HepG2 (cell line): Measurements from ENCODE around the gene IL32. TPM values are rescaled to one million over a fixed set of nuclear protein-coding genes. Genes with fewer than 3 reads are reported as not detected.

Experiments used
- ARID4A ChIP-seq: sonication (generic); formaldehyde crosslinking; IDR thresholded peaks from 2 replicates; pipeline ENCODE4 v1.5.0; 2020; ENCODE audit warnings: mild to moderate bottlenecking, missing genetic modification reagents, borderline replicate concordance
- ATF2 ChIP-seq: sonication (generic); formaldehyde crosslinking; IDR thresholded peaks from 2 replicates; pipeline ENCODE4 v1.4.0; 2020; ENCODE audit warnings: missing genetic modification reagents
- FIP1L1 ChIP-seq: fragments of 200-400 bp; formaldehyde crosslinking; IDR thresholded peaks from 2 replicates; pipeline ENCODE4 v1.6.1; 2018; ENCODE audit warnings: low read depth, mild to moderate bottlenecking, low read length, moderate library complexity, borderline replicate concordance; ENCODE audit not compliant: insufficient read depth
- IKZF1 ChIP-seq: fragments of 450-650 bp; IDR thresholded peaks from 2 replicates; pipeline ENCODE4 v1.7.1; 2016
- KDM6A ChIP-seq: IDR thresholded peaks from 2 replicates; pipeline ENCODE4 v1.6.1; 2016; ENCODE audit warnings: low read depth
- KLF12 ChIP-seq: sonication (generic); formaldehyde crosslinking; IDR thresholded peaks from 2 replicates; pipeline ENCODE4 v1.4.0; 2020; ENCODE audit warnings: missing genetic modification reagents, borderline replicate concordance
- MAX ChIP-seq: IDR thresholded peaks from 2 replicates; pipeline ENCODE4 v1.6.1; 2012; ENCODE audit warnings: inconsistent platforms
- NFKB2 ChIP-seq: sonication (generic); formaldehyde crosslinking; IDR thresholded peaks from 2 replicates; pipeline ENCODE4 v1.4.0; 2020; ENCODE audit warnings: missing genetic modification reagents, borderline replicate concordance
- NKX3-1 ChIP-seq: sonication (generic); formaldehyde crosslinking; IDR thresholded peaks from 2 replicates; pipeline ENCODE4 v1.5.0; 2020; ENCODE audit warnings: missing genetic modification reagents
- PITX1 ChIP-seq: sonication (generic); formaldehyde crosslinking; IDR thresholded peaks from 2 replicates; pipeline ENCODE4 v1.5.1; 2020; ENCODE audit warnings: mild to moderate bottlenecking, missing genetic modification reagents
- RFX3 ChIP-seq: IDR thresholded peaks from 2 replicates; pipeline ENCODE4 v1.6.1; 2016; ENCODE audit warnings: missing biosample characterization, missing genetic modification reagents
- SIN3A ChIP-seq: IDR thresholded peaks from 2 replicates; pipeline ENCODE4 v1.6.1; 2011; ENCODE audit warnings: low read depth, mild to moderate bottlenecking, control low read depth, low read length, borderline replicate concordance
- SPEN ChIP-seq: sonication (generic); formaldehyde crosslinking; IDR thresholded peaks from 2 replicates; pipeline ENCODE4 v1.5.1; 2020; ENCODE audit warnings: low read depth, mild to moderate bottlenecking, missing genetic modification reagents
- ZBTB3 ChIP-seq: sonication (generic); formaldehyde crosslinking; IDR thresholded peaks from 2 replicates; pipeline ENCODE4 v1.4.0; 2020; ENCODE audit warnings: low read depth, mild to moderate bottlenecking, moderate library complexity, missing genetic modification reagents, borderline replicate concordance
- ZBTB7A ChIP-seq: sonication (generic); formaldehyde crosslinking; IDR thresholded peaks from 2 replicates; pipeline ENCODE4 v1.8.0; 2022; ENCODE audit warnings: mild to moderate bottlenecking, missing genetic modification reagents
- ZNF619 ChIP-seq: sonication (generic); formaldehyde crosslinking; IDR thresholded peaks from 2 replicates; pipeline ENCODE4 v1.4.0; 2020; ENCODE audit warnings: mild to moderate bottlenecking, missing genetic modification reagents
- ZNF674 ChIP-seq: sonication (generic); formaldehyde crosslinking; IDR thresholded peaks from 2 replicates; pipeline ENCODE4 v1.5.0; 2020; ENCODE audit warnings: low read depth, mild to moderate bottlenecking, missing genetic modification reagents
- ZNF761 ChIP-seq: sonication (generic); formaldehyde crosslinking; conservative IDR thresholded peaks from 2 replicates; pipeline ENCODE4 v1.4.0; 2020; ENCODE audit warnings: mild to moderate bottlenecking, missing genetic modification reagents
- ZNF776 ChIP-seq: sonication (generic); formaldehyde crosslinking; IDR thresholded peaks from 2 replicates; pipeline ENCODE4 v1.4.0; 2020; ENCODE audit warnings: mild to moderate bottlenecking, missing genetic modification reagents
- polyA plus RNA-seq, 8 experiments: library from polyadenylated mRNA; depleted of rRNA in 3 of 8; stranded (reverse) in 7 of 8; unstranded in 1 of 8; fragments of >200 nt; fragmentation: Illumina TruSeq in 4 of 8; extraction: Trizol in 4 of 8; gene quantifications; 2 replicates each; pipeline versions ENCODE4 v1.2.1 to v1.2.3, GENCODE V29; 2011 to 2016; ENCODE audit warnings: low read depth in 4 of 8, missing spikeins in 1 of 8, mixed read lengths in 1 of 8; ENCODE audit not compliant: insufficient read depth in 1 of 8
- total RNA-seq, 5 experiments: library from RNA; depleted of rRNA; stranded (reverse); fragments of >200 nt; fragmentation: Illumina TruSeq; extraction: Trizol; gene quantifications; 2 replicates each; pipeline ENCODE4 v1.2.3, GENCODE V29; 2016; ENCODE audit warnings: low read depth in 1 of 5
- TF ChIP-seq, protein P1 (sequence below): sonication (generic); formaldehyde crosslinking; IDR thresholded peaks from 2 replicates; pipeline ENCODE4 v1.5.0; 2020; ENCODE audit warnings: mild to moderate bottlenecking, missing genetic modification reagents
- TF ChIP-seq, protein P2 (sequence below): sonication (generic); formaldehyde crosslinking; IDR thresholded peaks from 2 replicates; pipeline ENCODE4 v1.5.0; 2020; ENCODE audit warnings: missing genetic modification reagents

IL32 gene
- total and polyA plus RNA-seq, 2 of the 13 experiments (the other 11 are each of a cell fraction or from before 2014, with no cell fraction given), result 115 to 165 TPM

DNA sequence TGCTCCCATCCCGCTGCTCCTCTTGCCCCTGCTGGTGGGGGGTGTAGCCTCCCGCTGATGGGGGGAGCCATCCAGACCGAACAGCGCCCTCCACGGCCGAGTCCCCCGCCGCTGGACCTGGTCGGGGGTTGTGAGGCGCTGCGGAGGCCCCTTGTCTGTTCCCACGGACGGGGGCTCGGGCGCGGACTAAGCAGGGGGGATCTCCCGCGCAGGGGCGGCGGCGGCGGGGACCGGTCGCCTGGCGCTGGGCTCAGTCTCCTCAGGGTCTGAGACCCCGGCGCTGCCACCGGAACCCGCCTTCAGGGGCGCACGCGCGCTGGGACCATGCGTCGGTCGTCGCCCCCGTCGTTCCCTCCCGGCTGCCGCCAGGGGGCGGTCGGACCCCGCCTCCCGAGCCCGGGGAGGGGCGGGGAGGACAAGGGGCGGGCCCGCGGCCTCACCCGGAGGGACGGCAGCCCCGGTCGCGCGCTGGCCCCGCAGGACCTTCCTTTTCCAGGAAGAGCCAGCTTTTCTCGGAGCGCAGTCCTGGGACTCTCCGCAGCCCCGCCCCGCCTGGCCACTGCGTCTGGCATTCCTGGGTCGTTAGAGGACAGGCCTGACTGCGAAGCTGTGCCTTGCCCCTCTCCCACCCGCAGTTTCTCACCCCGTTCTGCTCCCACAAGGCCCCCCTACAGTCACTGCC, 6.3 kb upstream of the IL32 start (continued):
- TF ChIP-seq, protein P1, sequence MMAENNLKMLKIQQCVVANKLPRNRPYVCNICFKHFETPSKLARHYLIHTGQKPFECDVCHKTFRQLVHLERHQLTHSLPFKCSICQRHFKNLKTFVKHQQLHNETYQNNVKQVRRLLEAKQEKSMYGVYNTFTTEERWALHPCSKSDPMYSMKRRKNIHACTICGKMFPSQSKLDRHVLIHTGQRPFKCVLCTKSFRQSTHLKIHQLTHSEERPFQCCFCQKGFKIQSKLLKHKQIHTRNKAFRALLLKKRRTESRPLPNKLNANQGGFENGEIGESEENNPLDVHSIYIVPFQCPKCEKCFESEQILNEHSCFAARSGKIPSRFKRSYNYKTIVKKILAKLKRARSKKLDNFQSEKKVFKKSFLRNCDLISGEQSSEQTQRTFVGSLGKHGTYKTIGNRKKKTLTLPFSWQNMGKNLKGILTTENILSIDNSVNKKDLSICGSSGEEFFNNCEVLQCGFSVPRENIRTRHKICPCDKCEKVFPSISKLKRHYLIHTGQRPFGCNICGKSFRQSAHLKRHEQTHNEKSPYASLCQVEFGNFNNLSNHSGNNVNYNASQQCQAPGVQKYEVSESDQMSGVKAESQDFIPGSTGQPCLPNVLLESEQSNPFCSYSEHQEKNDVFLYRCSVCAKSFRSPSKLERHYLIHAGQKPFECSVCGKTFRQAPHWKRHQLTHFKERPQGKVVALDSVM, result peak; percentile 78
- TF ChIP-seq ZNF674 (no peak), KDM6A (CRISPR knock-in tag) (no peak), SPEN (peak; percentile 65), NFKB2 (CRISPR knock-in tag) (0 out of 2 replicates have a peak, but pooled peaks have one; percentile 40), MAX (peak; percentile 30; the same call in 1 of the 2 replicates), ZBTB7A (CRISPR knock-in tag) (peak; percentile 89), ZNF776 (0 out of 2 replicates have a peak, but pooled peaks have one; percentile 31), NKX3-1 (CRISPR knock-in tag) (0 out of 2 replicates have a peak, but pooled peaks have one; percentile 17), ATF2 (0 out of 2 replicates have a peak, but pooled peaks have one; percentile 30), RFX3 (no peak), IKZF1 (no peak), FIP1L1 (no peak), PITX1 (CRISPR knock-in tag) (peak; percentile 47; the same call in 1 of the 2 replicates), SIN3A (peak; percentile 41; the same call in 1 of the 2 replicates), KLF12 (CRISPR knock-in tag) (peak; percentile 77; the same call in 1 of the 2 replicates), ARID4A (CRISPR knock-in tag) (peak; percentile 78; the same call in 1 of the 2 replicates), ZBTB3 (CRISPR knock-in tag) (no peak; the same call in 1 of the 2 replicates), ZNF619 (CRISPR knock-in tag) (0 out of 2 replicates have a peak, but pooled peaks have one; percentile 35), ZNF761 (CRISPR knock-in tag) (no peak; the same call in 1 of the 2 replicates)
- TF ChIP-seq, protein P2, sequence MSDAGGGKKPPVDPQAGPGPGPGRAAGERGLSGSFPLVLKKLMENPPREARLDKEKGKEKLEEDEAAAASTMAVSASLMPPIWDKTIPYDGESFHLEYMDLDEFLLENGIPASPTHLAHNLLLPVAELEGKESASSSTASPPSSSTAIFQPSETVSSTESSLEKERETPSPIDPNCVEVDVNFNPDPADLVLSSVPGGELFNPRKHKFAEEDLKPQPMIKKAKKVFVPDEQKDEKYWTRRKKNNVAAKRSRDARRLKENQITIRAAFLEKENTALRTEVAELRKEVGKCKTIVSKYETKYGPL, result no peak; the same call in 1 of the 2 replicates
